GM12891 (cell line): ENCODE measurements around the gene ZBTB14.

Source experiments
- POLR2A ChIP-seq: IDR thresholded peaks from 2 replicates; pipeline ENCODE4 v1.6.1; 2011; ENCODE audit warnings: low read depth, low read length, control low read depth
- POLR2AphosphoS5 ChIP-seq: IDR thresholded peaks from 2 replicates; pipeline ENCODE4 v1.6.1; 2011; ENCODE audit warnings: low read depth, low read length, control low read depth

- no peak for TF ChIP-seq POLR2A
- TF ChIP-seq POLR2AphosphoS5, result no peak
These were observed 43.8 kb upstream of the ZBTB14 start for GRCh38 chr18:5339202-5339834.
